ENCODE data around the gene TRIM67.

GRCh38 chr1:231153726-231154125 is 8.1 kb upstream of the TRIM67 start:
- TF ChIP-seq CTCF (IDR thresholded peaks at IDR 0.05) (no peak), EMX1 (CRISPR knock-in tag; IDR thresholded peaks at IDR 0.05) (no peak), ZNF317 (CRISPR knock-in tag; IDR thresholded peaks at IDR 0.05; ENCODE audit: borderline replicate concordance, low read depth) (no peak), ATF2 (CRISPR knock-in tag; IDR thresholded peaks at IDR 0.05; ENCODE audit: borderline replicate concordance, low read depth) (no peak), ZNF423 (CRISPR knock-in tag; IDR thresholded peaks at IDR 0.05) (no peak), FOXP4 (CRISPR knock-in tag; IDR thresholded peaks at IDR 0.05) (no peak), ZNF219 (CRISPR knock-in tag; IDR thresholded peaks at IDR 0.05; ENCODE audit: borderline replicate concordance) (no peak), TP53 (CRISPR knock-in tag; IDR thresholded peaks at IDR 0.05) (no peak), SMAD4 (CRISPR knock-in tag; IDR thresholded peaks at IDR 0.05) (no peak)
